Endothelial cell of umbilical vein (primary cell): Measurements from ENCODE around the gene COQ5.

ENCODE experiments used
- CTCF ChIP-seq, 2 donors: IDR thresholded peaks; 1 replicate in 1 of 2; 2 replicates in 1 of 2; pipeline ENCODE4 v1.5.1; 2011; ENCODE audit warnings: low read length in 2 of 2, mild to moderate bottlenecking in 2 of 2, moderate library complexity in 2 of 2, control low read depth in 1 of 2, inconsistent platforms in 1 of 2, low read depth in 1 of 2; ENCODE audit not compliant: insufficient read depth in 1 of 2; ENCODE audit errors: extremely low read depth in 1 of 2
- MYC ChIP-seq: IDR thresholded peaks from one replicate; pipeline ENCODE4 v1.6.1; 2011; ENCODE audit warnings: mild to moderate bottlenecking, low read depth, low read length
- POLR2A ChIP-seq: IDR thresholded peaks from 2 replicates; pipeline ENCODE4 v1.6.1; 2012; ENCODE audit warnings: low read depth, mild to moderate bottlenecking, control low read depth, low read length
- POLR2AphosphoS5 ChIP-seq: IDR thresholded peaks from 2 replicates; pipeline ENCODE4 v1.6.1; 2012; ENCODE audit warnings: low read depth, mild to moderate bottlenecking, control low read depth, low read length, moderate library complexity; ENCODE audit not compliant: insufficient read depth

GRCh38 chr12:120483621-120484020 is 45.3 kb downstream of the COQ5 start:
- TF ChIP-seq CTCF (IDR thresholded peaks at IDR 0.05; ENCODE audit: extremely low read depth in 1 of 2, insufficient read depth in 1 of 2, low read depth in 1 of 2, low read length in 2 of 2), result no peak
- TF ChIP-seq MYC, result no peak
- TF ChIP-seq POLR2AphosphoS5, result no peak
- no peak for TF ChIP-seq POLR2A
